HG03108 (cell line): Measurements from ENCODE around the gene NME9.
A peak's percentile ranks its signal among the peaks of the same experiment; 100 is the strongest.
"Not testable (repeated sequence)": the region's sequence is repeated elsewhere in the genome, so short reads cannot be mapped to it uniquely, and the experiment has no call there.

Source experiments
- ATAC-seq: cut with Tn5 transposase; IDR thresholded peaks from one replicate; pipeline ENCODE4 v1.9.1; 2021; ENCODE audit warnings: moderate library complexity; ENCODE audit not compliant: unreplicated experiment

Gene NME9, protein sequence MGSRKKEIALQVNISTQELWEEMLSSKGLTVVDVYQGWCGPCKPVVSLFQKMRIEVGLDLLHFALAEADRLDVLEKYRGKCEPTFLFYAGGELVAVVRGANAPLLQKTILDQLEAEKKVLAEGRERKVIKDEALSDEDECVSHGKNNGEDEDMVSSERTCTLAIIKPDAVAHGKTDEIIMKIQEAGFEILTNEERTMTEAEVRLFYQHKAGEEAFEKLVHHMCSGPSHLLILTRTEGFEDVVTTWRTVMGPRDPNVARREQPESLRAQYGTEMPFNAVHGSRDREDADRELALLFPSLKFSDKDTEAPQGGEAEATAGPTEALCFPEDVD

DNA sequence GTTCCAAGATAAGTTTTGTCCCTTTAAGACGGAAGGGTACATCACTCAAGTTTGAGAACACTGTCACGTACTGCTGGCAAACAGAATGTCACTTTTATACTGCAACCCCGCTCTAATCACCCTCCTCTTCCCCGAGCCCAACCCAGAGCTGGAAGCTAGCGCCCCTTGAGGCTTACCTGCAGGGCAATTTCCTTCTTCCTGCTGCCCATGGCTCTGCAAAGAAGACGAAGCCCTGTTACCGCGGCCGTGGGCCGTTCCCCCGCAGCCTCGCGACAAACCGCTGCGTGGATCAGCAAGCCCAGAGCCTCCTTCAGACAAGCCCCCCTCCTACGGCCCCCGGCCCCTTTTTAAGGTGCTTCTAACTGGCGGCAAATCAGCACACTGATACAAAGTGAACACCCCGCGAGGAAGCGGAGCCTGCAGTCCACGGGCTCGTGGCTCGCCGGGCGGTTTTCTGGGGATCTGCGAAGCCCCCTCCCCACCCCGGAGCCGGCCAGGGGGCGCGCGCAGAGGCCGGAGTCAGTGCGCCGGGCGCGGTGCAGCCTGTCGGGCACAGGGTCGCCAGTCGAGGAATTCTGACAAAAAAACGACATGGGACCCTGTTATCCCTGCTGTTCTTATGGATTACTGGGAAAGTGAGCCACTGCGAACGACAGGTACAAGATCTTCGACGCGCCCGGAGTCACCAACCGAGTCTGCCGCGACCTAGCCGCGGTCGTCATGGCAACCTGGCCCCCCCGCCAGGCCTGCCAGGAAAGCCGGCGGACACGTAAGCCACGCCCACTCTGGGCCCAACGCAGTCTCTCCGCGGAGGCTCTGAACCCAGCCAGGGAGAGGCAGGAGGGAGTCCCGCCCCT lies at the start of gene NME9:
NME9 (minus strand) TSS at position 725 of the 857 bp plus-strand sequence; CDS start at position 209, 516 bp downstream.
- peak; percentile 73 for ATAC-seq

DNA sequence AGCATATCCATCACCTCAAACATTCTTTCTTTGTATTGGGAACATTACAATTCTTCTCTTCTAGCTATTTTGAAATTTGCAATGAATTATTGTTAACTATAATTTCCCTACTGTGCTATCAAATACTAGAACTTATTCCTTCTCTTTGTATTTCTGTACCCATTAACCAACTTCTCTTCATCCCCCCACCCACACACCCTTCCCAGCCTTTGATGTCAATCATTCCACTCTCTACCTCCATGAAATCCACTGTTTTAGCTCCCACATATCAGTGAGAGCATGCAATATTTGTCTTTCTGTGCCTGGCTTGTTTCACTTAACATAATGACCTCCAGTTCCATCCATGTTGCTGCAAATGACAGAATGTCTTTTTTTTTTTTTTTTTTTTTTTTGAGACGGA lies 49.3 kb upstream of the NME9 start:
- ATAC-seq: no peak

DNA sequence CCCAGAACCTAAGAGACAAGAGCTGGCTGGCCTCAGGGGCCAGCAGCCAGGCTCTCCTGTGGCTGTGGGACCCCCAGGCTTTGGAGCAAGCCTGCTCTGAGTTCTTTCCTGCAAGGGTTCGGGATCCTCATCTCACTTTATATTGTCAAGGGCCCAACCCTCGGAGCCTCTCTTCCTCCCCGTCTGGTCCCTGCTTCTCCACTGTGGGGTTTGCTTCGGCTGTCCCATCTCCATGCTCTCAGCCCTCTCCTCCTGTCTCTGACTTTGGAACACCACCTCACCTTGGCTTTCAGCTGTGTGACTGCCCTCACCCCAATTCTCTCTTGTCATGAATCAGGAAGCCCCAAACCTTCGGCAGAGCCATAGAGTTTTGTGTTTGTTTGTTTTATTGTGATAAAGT lies 48.7 kb upstream of the NME9 start:
- ATAC-seq: no peak

DNA sequence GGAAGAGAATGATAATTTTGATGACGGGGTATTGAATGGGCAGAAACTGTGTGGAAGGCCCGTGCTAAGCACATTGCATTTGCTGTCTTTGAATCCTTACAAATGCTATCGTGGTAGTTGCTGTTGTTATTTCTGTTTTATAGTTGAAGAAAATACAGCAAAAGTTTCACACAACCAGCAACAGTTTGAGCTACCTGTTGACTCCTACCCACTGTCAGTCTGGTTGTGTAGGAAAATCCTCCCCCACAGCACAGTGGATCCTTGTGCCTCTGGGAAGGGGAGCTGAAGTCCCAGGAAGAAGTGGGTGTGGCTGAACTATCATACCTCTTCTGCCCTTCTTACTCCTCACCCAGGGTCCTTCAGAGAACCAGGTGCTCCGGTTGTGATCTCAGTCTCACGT lies 48.2 kb upstream of the NME9 start:
- ATAC-seq: no peak

DNA sequence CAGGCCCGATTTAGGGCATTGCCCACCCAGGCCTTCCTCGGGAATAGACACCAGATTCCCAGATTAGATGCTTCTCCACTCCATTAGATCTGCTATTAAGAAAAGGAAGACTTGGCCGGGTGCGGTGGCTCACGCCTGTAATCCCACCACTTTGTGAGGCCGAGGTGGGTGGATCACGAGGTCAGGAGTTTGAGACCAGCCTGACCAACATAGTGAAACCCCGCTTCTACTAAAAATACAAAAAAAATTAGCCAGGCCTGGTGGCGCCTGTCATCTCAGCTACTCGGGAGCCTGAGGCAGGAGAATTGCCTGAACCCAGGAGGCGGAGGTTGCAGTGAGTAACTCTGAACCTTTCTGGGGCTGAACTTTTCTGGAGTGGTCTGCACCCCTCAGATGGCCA lies 47.6 kb upstream of the NME9 start:
- not testable (repeated sequence) for ATAC-seq

DNA sequence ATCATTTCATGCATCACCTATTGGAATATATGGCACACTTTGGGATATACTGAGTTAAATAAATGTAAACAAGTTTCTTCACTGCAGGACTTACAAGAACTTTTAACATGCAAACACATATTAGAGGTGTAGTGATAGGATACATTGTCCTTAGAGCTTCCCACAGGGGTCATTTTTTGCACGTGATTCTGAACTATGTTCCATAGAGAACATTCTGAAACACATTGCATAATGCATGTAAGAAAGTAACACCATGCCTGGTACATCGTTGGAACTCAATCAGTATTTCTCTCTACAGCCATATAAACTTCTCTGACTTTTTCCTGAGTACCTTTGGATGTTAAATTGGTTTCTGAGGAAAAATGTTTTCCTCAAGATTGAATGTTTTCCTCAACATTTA lies 47.0 kb upstream of the NME9 start:
- ATAC-seq: no peak

DNA sequence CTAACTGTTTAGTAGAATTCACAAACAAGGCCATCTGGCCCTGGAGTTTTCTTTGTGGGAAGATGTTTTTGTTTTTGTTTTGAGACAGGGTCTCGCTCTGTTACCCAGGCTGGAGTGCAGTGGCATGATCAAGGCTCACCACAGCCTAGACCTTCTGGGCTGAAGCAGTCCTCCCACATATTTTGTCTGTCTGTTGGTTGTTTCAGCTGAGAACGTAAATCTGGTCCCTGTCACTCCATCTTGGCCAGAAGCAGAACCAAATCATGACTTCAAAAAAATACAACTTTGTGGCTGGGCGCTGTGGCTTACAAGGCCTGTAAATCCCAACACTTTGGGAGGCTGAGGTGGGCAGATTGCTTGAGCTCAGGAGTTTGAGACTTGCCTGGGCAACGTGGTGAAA lies 45.8 kb upstream of the NME9 start:
- ATAC-seq: no peak

DNA sequence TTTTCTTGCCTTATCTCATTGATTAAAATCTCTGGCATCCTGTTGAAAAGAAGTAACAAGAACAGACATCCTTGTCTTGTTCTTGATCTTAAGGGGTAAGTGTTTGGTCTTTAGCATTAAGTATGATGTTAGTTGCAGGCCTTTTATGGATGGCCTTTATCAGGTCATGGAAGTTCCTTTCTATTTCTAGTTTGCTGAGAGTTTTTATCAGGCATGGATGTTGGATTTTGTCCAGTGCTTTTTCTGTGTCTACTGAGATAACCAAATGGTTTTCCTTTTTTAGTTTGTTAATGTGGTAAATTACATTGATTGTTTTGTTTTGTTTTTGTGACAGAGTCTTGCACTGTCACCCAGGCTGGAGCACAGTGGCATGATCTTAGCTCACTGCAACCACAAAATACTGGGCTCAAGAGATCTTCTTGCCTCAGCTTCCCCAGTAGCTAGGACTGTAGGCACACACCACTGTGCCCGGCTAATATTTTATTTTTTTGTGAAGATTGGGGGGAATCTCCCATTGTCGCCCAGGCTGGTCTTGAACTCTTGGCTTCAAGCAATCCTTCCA lies 45.0 kb upstream of the NME9 start:
- ATAC-seq: no peak

DNA sequence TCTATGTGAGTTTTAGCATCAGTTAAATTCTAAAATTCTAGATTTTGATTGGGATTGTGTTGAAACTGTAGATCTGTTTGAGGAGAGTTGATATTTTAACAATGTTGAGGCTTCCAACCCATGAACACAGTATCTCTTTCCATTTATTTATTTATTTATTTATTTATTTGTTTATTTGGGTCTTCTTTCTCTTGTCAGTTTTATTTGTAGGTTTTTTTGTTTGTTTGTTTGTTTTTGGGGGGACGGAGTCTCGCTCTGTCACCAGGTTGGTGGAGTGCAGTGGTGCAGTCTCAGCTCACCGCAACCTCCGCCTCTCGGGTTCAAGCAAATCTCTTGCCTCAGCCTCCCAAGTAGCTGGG lies 44.1 kb upstream of the NME9 start:
- ATAC-seq: no peak

DNA sequence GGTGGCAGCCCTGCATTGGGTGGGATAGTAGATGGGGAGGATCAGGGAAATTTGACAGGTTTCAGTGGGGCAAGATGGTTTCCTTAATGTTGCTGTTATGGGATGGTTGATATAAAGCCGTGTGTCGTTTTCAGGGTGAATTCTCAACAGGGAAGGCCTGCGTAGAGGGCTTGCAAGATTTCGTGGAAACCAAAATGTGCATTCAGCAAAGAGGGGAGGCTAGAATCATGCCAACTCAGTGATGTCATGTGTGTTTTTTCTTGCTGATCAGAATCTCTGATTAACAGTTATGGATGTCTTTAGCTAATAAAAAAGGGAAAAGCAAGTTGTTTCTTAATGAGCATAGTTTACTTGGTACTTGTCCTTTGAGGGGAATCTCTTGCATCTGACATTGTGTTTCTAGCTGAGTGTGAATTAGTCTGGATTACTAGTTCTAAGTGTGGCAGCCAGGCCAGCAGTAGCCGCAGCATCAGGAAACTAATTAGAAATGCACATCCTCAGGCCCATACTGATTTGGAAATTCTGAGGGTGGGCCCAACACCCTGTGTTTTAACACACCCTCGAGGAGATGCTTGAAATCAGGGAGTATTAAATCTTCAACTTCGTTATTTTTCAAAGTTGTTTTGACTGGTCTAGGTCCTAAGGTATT lies 43.6 kb upstream of the NME9 start:
- ATAC-seq: no peak

DNA sequence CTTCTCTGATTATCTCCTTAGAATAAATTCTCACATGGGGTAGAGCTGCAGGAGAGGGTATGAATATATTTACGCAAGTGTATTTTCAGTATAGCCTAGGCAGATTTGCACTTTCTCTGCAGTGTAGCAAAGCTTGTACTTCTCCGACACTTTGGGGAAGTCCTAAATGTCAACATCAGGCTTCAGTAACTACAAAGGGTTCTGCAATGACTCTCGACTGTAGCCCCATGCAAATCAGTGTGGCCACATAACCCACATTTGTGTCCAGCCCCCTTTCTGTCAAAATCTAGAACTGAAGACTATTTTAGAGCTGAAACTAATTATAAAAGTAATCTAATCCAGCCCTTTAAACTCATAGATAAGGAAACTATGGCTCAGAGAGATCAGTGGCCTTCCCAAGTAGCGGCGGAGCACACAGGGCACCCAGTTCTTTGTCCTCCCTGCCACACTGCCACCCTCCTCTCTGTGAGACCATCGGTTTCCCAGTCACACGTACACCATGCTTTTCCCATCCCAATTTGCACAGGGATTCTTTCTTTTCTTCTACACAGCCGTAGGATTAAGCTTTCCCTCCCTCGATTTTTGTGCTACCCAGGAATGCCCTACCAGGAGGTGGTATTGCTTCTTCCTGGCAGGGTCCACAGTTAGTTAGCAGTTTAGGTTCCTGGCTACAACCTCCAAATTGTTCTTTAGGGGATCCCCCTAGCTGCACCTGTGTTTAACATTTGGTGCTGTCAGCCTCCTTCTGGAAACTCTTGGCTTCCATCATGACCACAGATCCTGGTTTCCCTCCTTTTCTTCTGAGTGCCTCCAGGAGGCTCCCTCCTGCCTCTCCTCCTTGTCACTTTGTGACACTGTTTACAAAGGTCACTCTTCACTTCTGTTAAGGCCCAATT lies 41.7 kb upstream of the NME9 start:
- peak; percentile 96 for ATAC-seq

DNA sequence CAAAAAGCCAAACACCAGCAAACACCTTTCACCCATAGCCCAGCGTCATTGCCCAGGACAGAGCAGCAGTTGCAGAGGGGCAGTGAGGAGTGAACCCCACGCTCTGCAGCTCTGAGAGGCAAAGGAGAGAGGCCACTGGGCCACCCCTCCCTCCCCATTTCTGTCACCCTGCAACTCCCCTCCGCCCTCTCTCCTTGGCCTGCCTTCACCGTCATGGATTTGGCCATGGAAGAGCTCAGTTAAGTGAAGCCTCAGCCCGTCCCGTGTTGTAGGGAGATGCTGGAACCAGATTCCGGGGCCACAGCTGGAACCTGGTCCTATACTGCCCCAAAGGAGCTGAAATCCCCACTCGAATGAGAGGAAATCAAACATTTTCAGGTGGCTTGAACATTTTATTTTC lies 40.7 kb upstream of the NME9 start:
- no peak for ATAC-seq

DNA sequence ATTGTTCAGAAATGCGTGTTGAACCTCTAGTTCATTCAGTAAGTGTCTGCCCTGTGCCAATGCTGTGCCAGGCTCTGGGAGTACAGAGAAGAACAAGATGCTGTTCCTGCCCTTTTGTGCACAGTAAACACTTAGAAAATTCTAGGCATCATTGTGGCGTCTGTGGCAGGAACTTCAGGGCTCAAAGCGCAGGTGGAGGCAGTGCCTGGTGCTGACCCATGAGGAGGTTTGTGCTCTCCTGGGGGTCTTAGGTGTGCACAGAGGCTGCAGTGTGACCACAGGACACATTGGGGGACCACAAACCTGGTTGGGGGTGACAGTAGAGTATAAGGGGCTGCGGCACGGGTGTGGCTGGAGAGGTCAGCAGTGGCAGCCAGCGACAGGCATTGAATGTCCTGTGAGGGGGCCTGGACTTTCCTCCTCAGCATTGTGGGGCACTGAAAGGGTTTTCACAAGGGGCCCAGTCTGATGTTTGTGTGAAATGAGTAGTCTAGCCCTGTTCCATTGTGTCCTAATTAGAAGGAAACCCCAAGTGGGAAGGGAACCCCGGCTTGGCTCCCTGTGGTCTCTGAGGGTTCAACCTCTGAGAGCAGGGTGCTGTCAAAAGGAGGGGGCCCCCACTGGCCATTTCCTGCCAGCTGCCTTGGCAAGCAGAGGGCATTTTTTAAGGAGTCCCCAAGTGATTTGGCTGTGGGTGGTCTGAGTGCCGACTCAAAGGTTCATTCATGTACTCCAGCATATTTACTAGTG lies 39.7 kb upstream of the NME9 start:
- no peak for ATAC-seq

DNA sequence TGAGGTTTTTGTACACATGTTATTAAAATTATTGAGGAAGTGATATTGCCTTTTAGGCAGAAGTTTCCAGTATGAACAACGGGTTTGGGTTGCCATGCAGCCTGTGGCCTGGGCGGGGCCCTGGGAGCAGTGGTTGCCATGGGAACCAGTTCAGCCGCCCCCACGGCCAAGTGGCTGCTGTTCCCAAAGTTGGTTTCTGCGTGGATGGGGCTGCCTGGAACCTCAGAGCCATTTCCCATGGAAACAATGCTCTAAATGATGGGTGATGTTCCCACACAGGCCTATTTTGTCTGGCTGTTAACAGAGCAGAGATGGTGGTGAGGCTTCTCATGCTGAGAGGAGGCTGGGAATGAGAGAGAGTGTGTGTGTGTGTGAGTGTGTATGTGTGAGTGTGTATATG lies 38.3 kb upstream of the NME9 start:
- no peak for ATAC-seq

DNA sequence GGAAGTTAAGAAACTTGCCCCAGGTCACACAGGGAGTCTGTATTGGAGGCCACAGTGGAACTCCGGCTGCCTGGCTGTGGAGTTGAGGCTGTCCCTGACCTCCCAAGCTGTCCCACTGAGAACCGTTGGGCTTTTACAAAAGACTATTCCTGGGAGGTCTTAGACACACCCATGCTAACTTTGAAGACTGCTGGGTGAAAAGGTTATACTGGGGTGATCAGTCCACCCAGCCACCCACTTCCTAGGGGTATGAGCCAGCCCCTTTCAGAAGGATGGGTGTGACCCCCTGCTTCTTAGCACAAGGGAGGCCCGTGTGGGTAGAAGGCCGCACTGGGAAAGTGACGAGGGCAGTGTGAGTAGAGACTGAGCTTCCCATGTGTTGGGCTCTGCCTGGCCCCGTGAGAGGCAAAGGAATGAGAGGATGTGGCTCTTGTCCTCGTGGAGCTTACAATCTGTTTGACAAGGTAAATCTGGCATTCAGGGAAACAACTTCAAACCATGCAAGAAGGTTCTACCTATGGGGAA lies 37.7 kb upstream of the NME9 start:
- no peak for ATAC-seq

DNA sequence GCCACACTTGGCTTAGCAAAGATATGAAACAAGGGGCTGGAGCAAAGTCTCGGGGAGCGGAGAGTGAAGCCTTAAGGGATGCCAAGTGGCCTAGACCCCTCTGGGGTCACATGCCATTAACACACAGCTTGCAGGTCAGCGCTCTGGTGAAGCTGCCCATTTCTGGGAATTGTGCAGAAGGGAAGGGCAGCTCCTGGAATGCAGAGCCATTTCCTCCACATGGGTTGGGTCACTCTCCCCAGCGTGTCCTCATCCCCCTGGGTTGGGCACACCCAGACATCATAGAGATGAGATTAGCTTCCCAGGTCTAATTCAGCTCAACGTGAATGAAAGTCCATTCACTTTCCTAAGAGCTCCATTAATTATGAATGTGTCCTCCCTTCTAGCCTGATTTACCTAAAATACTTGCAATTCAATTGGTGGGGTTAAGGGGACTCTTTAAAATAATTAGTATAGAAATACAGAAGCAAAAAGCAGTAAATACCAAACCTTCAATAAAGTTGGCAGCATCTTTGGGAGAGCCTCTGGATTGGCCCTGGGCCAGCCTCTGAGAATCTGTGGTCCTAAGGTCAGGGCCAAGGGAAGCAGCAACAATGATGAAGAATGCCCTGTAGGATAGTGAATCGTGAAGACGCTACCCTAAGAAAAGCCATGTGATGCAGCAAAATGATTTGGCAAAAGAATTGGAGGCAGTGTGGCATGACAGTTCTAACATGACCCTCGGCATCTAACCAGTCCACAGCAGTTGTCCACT lies 36.5 kb upstream of the NME9 start:
- no peak for ATAC-seq

DNA sequence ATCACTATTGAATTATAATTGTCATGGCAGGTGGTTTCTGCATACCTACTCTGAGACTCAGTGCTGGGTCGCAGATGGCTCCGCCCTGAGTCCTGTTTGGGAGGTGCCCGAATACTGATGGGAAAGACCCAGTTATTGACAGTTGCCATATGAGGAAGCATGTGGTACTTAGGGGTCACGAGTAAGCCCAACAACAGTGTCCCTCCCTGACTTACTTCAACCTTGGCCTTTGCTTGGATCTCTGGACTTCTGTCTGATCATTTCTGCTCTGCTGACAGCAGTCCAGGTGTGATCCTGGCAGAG lies 35.6 kb upstream of the NME9 start:
- no peak for ATAC-seq

DNA sequence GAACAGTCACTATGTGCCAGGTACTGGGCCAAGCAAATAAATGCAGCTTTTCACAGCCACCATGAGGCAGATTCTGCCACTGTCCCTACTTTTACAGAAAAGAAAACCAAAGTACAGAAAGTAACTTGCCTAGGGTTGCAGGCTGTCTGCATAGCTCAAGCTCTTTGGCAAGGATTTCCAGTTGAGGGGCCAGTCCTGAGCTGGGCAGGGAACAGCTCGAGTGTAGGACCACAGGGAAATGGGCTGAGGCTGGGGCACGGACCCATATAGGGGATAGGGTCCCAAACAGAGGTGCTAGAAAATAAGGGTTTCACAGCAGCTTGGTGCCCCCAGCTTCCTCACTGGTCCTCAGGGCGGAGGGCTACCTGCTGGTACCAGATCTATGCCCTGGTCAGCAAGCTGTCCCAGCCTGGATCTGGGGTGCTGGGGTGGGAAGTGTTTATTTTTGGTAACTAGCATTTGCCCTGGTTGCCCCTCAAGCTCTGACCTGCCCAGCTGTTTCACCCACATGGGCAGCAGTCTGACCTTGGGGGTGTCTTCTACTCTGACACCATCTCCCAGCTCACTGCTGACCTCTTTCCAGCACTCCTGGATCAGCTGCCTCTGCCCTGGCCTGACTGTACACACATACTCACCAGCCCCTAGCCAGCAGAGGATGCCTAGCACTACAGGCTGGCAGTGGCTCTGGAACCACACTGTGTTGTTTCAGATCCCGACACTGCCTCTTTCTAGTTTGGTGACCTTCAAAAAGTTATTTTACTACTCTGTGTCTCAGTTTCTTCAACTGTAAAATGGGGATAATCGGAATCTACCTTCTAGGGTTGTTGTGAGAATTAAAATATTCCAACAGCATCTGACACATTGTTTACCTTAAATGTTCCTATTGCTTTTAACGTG lies 35.0 kb upstream of the NME9 start:
- ATAC-seq: no peak
